Spleen (tissue), 7 donors: Measurements from ENCODE around the gene RAB6A.

Source experiments
- POLR2A ChIP-seq, 3 donors: fragments of 450-650 bp; IDR thresholded peaks; one replicate each; pipeline ENCODE4 v1.5.1; 2017; ENCODE audit warnings: antibody characterized with exemption in 3 of 3, mild to moderate bottlenecking in 1 of 3
- TF ChIP-seq, protein P1 (sequence below), 11 experiments: fragments of 200-600 bp in 7 of 11; fragments of 450-650 bp in 4 of 11; sonication (generic) in 4 of 11; IDR thresholded peaks in 8 of 11; conservative IDR thresholded peaks in 3 of 11; 1 replicate in 7 of 11; 2 replicates in 4 of 11; pipeline versions ENCODE4 v1.4.0 to v1.8.0; 2016 to 2021; ENCODE audit warnings: antibody characterized with exemption in 11 of 11, inconsistent platforms in 4 of 11, mild to moderate bottlenecking in 1 of 11
- donor health status: DM: no; HTN: no; CAD: no; lungs with moderate emphysema.
- donor health status: DM: no; HTN: no; CAD: no.
- donor health status: DM: no; HTN: no; CAD: no.

DNA sequence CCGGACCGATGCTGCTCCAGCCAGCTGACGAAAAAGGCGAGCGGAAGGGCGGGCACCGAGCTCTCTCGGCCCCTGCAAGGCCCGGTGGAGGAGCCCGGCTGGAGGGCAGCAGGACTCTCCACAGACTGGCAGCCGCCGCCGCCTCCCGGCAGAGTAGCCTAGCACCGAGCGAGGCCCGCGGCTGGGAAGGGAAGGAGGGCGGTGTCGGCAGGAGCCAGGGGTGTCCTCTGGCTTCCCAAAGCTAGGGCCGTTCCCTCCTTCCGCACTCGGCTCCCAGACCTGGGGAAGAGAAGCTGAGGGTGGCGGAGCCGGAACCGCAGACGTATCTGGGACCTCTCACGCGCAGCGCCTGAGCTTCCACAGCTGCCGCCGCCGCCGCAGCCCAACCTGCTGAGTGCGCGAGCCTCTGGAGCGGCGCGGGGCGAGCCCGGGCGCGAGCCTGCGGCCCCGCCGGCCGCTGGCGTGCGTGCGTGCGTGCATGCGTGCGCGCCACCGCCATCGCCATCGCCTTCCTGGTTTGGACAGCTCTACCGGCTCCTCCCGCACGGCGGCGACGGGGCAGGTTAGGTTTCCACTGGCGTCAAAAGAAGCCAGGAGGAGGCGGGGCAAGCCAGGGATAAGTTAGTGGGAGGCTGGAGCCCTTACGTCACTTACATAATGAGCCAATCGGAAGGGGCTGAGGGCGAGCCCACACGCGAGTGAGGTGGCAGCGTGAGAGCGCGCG, at the start of gene RAB6A:
- TF ChIP-seq, protein P1, sequence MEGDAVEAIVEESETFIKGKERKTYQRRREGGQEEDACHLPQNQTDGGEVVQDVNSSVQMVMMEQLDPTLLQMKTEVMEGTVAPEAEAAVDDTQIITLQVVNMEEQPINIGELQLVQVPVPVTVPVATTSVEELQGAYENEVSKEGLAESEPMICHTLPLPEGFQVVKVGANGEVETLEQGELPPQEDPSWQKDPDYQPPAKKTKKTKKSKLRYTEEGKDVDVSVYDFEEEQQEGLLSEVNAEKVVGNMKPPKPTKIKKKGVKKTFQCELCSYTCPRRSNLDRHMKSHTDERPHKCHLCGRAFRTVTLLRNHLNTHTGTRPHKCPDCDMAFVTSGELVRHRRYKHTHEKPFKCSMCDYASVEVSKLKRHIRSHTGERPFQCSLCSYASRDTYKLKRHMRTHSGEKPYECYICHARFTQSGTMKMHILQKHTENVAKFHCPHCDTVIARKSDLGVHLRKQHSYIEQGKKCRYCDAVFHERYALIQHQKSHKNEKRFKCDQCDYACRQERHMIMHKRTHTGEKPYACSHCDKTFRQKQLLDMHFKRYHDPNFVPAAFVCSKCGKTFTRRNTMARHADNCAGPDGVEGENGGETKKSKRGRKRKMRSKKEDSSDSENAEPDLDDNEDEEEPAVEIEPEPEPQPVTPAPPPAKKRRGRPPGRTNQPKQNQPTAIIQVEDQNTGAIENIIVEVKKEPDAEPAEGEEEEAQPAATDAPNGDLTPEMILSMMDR (IDR thresholded peaks at IDR 0.05 in 8 of 11, conservative IDR thresholded peaks at IDR 0.05 in 3 of 11), result peak; percentile 48 to 84 (median 57)
- peak in 2 of 3 donors; percentile 51 to 75 for TF ChIP-seq POLR2A (IDR thresholded peaks at IDR 0.05)
